Upper lobe of left lung (tissue), 6 donors: ENCODE data around the gene XPR1. TPM values are rescaled to one million over a fixed set of nuclear protein-coding genes. Genes with fewer than 3 reads are reported as not detected.
A peak's percentile ranks its signal among the peaks of the same experiment; 100 is the strongest.

Experiments used
- ATAC-seq, 2 donors: fragments of 200-7000 bp; cut with Tn5 transposase; one replicate each; pipeline ENCODE4 v1.9.1; 2022; ENCODE audit warnings: mild to moderate bottlenecking in 2 of 2, moderate library complexity in 2 of 2; ENCODE audit not compliant: low FRiP score in 2 of 2
- DNase-seq, 2 donors: peaks; one replicate each; pipeline ENCODE4 v3.0.0-alpha.2; 2019 to 2020
- H3K27ac ChIP-seq, 4 donors: fragments of 200-600 bp; sonication (generic); one replicate each; pipeline ENCODE4 v1.5.1; 2016 to 2019
- H3K27me3 ChIP-seq, 4 donors: fragments of 200-600 bp; sonication (generic); one replicate each; pipeline ENCODE4 v1.5.1; 2017 to 2019
- H3K36me3 ChIP-seq, 4 donors: fragments of 200-600 bp; sonication (generic); one replicate each; pipeline ENCODE4 v1.5.1; 2016 to 2019
- H3K4me1 ChIP-seq, 4 donors: fragments of 200-600 bp; sonication (generic); one replicate each; pipeline ENCODE4 v1.5.1; 2018 to 2019
- H3K4me3 ChIP-seq, 4 donors: fragments of 200-600 bp; sonication (generic); one replicate each; pipeline ENCODE4 v1.5.1; 2017 to 2019; ENCODE audit warnings: mild to moderate bottlenecking in 2 of 4, moderate library complexity in 1 of 4
- H3K9me3 ChIP-seq, 4 donors: fragments of 200-600 bp; sonication (generic); one replicate each; pipeline ENCODE4 v1.5.1; 2018 to 2019
- CTCF ChIP-seq, 6 experiments: fragments of 450-650 bp in 4 of 6; fragments of 200-600 bp in 2 of 6; sonication (generic) in 2 of 6; IDR thresholded peaks; one replicate each; pipeline ENCODE4 v1.5.1; 2016 to 2019; ENCODE audit warnings: antibody characterized with exemption in 6 of 6
- EP300 ChIP-seq, 4 donors: sonication (generic); formaldehyde crosslinking; IDR thresholded peaks; one replicate each; pipeline ENCODE4 v1.5.1; 2017; ENCODE audit warnings: antibody characterized with exemption in 4 of 4, control low read depth in 2 of 4
- POLR2A ChIP-seq, 4 donors: fragments of 450-650 bp; IDR thresholded peaks; one replicate each; pipeline ENCODE4 v1.5.1; 2016 to 2017; ENCODE audit warnings: antibody characterized with exemption in 4 of 4, mild to moderate bottlenecking in 2 of 4
- POLR2AphosphoS5 ChIP-seq, 2 donors: sonication (generic); formaldehyde crosslinking; IDR thresholded peaks; one replicate each; pipeline ENCODE4 v1.5.1; 2017; ENCODE audit warnings: antibody characterized with exemption in 2 of 2
- WGBS, 2 donors: methylation state at CpG; one replicate each; pipeline ENCODE4 v1.1.5; 2017 to 2018; 5-methylcytosine and 5-hydroxymethylcytosine counted together
- total RNA-seq, 6 donors: library from RNA; depleted of rRNA in 4 of 6; stranded (reverse); fragments of >200 nt in 4 of 6; gene quantifications; one replicate each; pipeline versions ENCODE4 v1.1.0 to v1.2.1, GENCODE V29; 2016 to 2021
- donor health status: DM: no; HTN: no; CAD: no; lungs with moderate emphysema.
- donor health status: DM: no; HTN: yes; CAD: no; lungs with severe emphysema.

The XPR1 gene
- total RNA-seq, 6 donors from 2014 or later = 21.3 to 30.2 (median 25.3) TPM

- TF ChIP-seq POLR2A (IDR thresholded peaks at IDR 0.05) (no peak), EP300 (IDR thresholded peaks at IDR 0.05) (no peak), CTCF (IDR thresholded peaks at IDR 0.05) (no peak)
- Histone ChIP-seq H3K9me3 (no peaks in the 10 kb centered on the region), H3K27ac (no peak overlapping the region), H3K4me1 (peaks cover 0 to 14% (median 3%) of the 10 kb centered on the region in 4 donors), H3K36me3 (peaks cover 0 to 7% (median under 1%) of the 10 kb centered on the region in 4 donors), H3K4me3 (no peak overlapping the region), H3K27me3 (no peaks in the 10 kb centered on the region)
- DNase-seq (no peak), ATAC-seq (no peak)
- 98 to 100% methylated on average over 1 of the region's 1 CpG for WGBS, 2 donors
These were observed 227.5 kb downstream of the XPR1 start for GRCh38 chr1:180859306-180859705.

GRCh38 chr1:180860535-180860934, 228.7 kb downstream of the XPR1 start:
- ATAC-seq = no peak
- Histone ChIP-seq H3K9me3 (no peaks in the 10 kb centered on the region), H3K27ac (no peak overlapping the region), H3K4me3 (no peak overlapping the region), H3K4me1 (peaks cover 0 to 12% (median 1%) of the 10 kb centered on the region in 4 donors), H3K36me3 (peaks cover 0 to 17% (median 3%) of the 10 kb centered on the region in 4 donors), H3K27me3 (no peaks in the 10 kb centered on the region)
- TF ChIP-seq POLR2AphosphoS5 (IDR thresholded peaks at IDR 0.05) = no peak
- no peak for TF ChIP-seq POLR2A (IDR thresholded peaks at IDR 0.05)
- no peak for TF ChIP-seq EP300 (IDR thresholded peaks at IDR 0.05)
- no peak for TF ChIP-seq CTCF (IDR thresholded peaks at IDR 0.05)
- 71 to 75% methylated on average over 2 of the region's 2 CpGs for WGBS, 2 donors
- no peak for DNase-seq

- no peak overlapping the region for H3K4me3 ChIP-seq
- peaks cover 0 to 17% (median 3%) of the 10 kb centered on the region in 4 donors for H3K36me3 ChIP-seq
- H3K4me1 ChIP-seq = peaks cover 0 to 12% (median 0%) of the 10 kb centered on the region in 4 donors
- 13 to 47% methylated on average over 1 of the region's 1 CpG for WGBS, 2 donors
- H3K27ac ChIP-seq = no peak overlapping the region
- no peak for TF ChIP-seq EP300 (IDR thresholded peaks at IDR 0.05)
- TF ChIP-seq POLR2AphosphoS5 (IDR thresholded peaks at IDR 0.05) = no peak
- no peak for TF ChIP-seq POLR2A (IDR thresholded peaks at IDR 0.05)
- no peak for TF ChIP-seq CTCF (IDR thresholded peaks at IDR 0.05)
- ATAC-seq (no peak), DNase-seq (no peak)
- H3K27me3 ChIP-seq = no peaks in the 10 kb centered on the region
- H3K9me3 ChIP-seq = no peaks in the 10 kb centered on the region
These were observed 230.5 kb downstream of the XPR1 start for GRCh38 chr1:180862305-180862704.

GRCh38 chr1:180863158-180863775, 231.4 kb downstream of the XPR1 start:
- no peak for DNase-seq
- Histone ChIP-seq H3K27ac (no peak overlapping the region), H3K4me1 (peaks cover 0 to 8% (median 0%) of the 10 kb centered on the region in 4 donors), H3K36me3 (peaks cover 0 to 17% (median 3%) of the 10 kb centered on the region in 4 donors), H3K9me3 (no peaks in the 10 kb centered on the region), H3K4me3 (no peak overlapping the region), H3K27me3 (no peaks in the 10 kb centered on the region)
- peak in 1 of 2 donors; percentile 62 for ATAC-seq
- TF ChIP-seq EP300 (IDR thresholded peaks at IDR 0.05) = no peak
- TF ChIP-seq CTCF (IDR thresholded peaks at IDR 0.05) = peak; percentile 52 to 78 (median 68)
- 28 to 32% methylated on average over 6 of the region's 6 CpGs for WGBS, 2 donors
